Body of pancreas (tissue), 4 donors: ENCODE measurements around the gene WWOX. TPM values are rescaled to one million over a fixed set of nuclear protein-coding genes. Genes with fewer than 3 reads are reported as not detected.
A peak's percentile ranks its signal among the peaks of the same experiment; 100 is the strongest.

Experiments
- ATAC-seq: fragments of 150-250 bp; one replicate; pipeline ENCODE4 v1.9.1; 2016
- DNase-seq, 4 donors: peaks; one replicate each; pipeline ENCODE4 v3.0.0-alpha.2; 2019
- H3K27ac ChIP-seq, 4 donors: fragments of 200-600 bp; sonication (generic); 1 replicate in 3 of 4; 2 replicates in 1 of 4; pipeline versions ENCODE4 v1.5.1 to v1.6.1; 2016 to 2019; ENCODE audit warnings: mild to moderate bottlenecking in 1 of 4, mixed read lengths in 1 of 4, moderate library complexity in 1 of 4
- H3K27me3 ChIP-seq, 2 donors: fragments of 200-600 bp; sonication (generic); one replicate each; pipeline ENCODE4 v1.6.0; 2016; ENCODE audit warnings: mild to moderate bottlenecking in 1 of 2
- H3K36me3 ChIP-seq, 2 donors: fragments of 200-600 bp; sonication (generic); replicated peaks in 1 of 2; 2 replicates each; pipeline ENCODE4 v1.5.1; 2016; ENCODE audit warnings: low read depth in 2 of 2; ENCODE audit not compliant: insufficient read depth in 1 of 2
- H3K4me1 ChIP-seq: fragments of 200-600 bp; sonication (generic); one replicate; pipeline ENCODE4 v1.6.0; 2016
- H3K4me3 ChIP-seq, 2 donors: fragments of 200-600 bp; sonication (generic); 1 replicate in 1 of 2; 2 replicates in 1 of 2; pipeline ENCODE4 v1.5.1; 2016 to 2019
- H3K9me3 ChIP-seq, 3 donors: fragments of 200-600 bp; sonication (generic); 1 replicate in 2 of 3; 2 replicates in 1 of 3; pipeline ENCODE4 v1.5.1; 2016
- CTCF ChIP-seq, 7 experiments: fragments of 450-650 bp in 4 of 7; fragments of 200-600 bp in 3 of 7; sonication (generic) in 3 of 7; IDR thresholded peaks; one replicate each; pipeline ENCODE4 v1.5.1; 2016 to 2019; ENCODE audit warnings: antibody characterized with exemption in 7 of 7
- POLR2A ChIP-seq, 3 donors: fragments of 450-650 bp; IDR thresholded peaks; one replicate each; pipeline ENCODE4 v1.6.1; 2016; ENCODE audit warnings: antibody characterized with exemption in 3 of 3, mild to moderate bottlenecking in 2 of 3
- WGBS, 2 donors: methylation state at CpG; one replicate each; pipeline ENCODE4 v1.1.5; 2017; 5-methylcytosine and 5-hydroxymethylcytosine counted together
- intact Hi-C: fragments of 100-400 bp; cut with DNase I; formaldehyde crosslinking; loops from one replicate; pipeline ENCODE4 v1.15.1; 2023
- total RNA-seq, 2 donors: library from RNA; depleted of rRNA; stranded (reverse); fragments of >200 nt; gene quantifications; one replicate each; pipeline ENCODE4 v1.1.0, GENCODE V29; 2016

Gene WWOX
- total RNA-seq, 2 donors from 2014 or later = 52.7 to 67.2 TPM

DNA sequence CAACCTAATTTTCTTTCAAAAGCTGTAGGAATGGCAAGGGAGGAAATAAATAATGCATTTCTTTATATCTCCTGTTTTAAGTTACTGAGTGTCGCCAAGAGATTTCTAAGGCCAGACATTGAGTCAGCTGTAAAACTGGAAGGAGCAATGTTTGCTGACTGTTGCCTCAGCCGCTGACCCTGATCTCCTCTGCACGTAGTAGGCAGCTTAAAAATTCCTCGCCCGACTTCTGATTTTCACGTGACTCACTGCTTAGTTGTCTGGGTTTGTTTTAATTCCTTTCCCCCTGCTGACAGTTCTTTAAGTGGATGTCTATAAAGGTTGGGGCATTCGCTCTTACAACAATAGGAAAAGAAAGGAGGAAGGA lies 100.6 kb downstream of the WWOX start:
- Histone ChIP-seq H3K4me1 (peaks cover 19% of the 10 kb centered on the region), H3K9me3 (no peaks in the 10 kb centered on the region), H3K4me3 (no peak overlapping the region), H3K36me3 (no peaks in the 10 kb centered on the region), H3K27ac (peak overlapping the region in 1 of 4 donors; percentile 40), H3K27me3 (no peaks in the 10 kb centered on the region)
- TF ChIP-seq POLR2A (IDR thresholded peaks at IDR 0.05) = no peak
- TF ChIP-seq CTCF (IDR thresholded peaks at IDR 0.05) = no peak
- intact Hi-C loops = no loop called here
- 80 to 84% methylated on average over 7 of the region's 7 CpGs for WGBS, 2 donors
- no peak for ATAC-seq
- no peak for DNase-seq

DNA sequence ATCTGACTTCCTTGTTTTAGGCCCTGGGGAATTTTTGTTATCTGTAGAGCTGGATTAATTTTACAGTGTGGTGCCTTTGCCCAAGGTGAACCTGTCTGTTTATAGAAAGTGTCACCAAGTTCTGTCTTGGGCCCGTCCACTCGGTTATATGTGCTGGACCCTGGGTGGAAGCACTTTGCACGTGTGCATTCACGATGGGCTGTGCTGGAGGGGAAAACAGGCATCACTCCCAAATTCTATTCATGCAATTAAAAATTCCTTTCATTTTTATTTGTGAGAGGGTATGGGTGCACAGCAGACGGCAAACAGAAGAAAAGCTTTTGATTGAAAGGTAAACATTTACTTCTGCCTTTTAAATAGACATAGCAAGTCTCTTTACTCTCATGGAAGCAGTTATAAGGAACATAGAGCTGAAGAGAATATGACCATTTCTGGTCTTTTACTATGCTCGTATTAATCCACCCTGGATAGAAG lies 101.2 kb downstream of the WWOX start:
- DNase-seq (peak in 2 of 4 donors; percentile 5 to 8), ATAC-seq (no peak)
- Histone ChIP-seq H3K27me3 (no peaks in the 10 kb centered on the region), H3K27ac (peak overlapping the region in 1 of 4 donors; percentile 40), H3K4me1 (peaks cover 19% of the 10 kb centered on the region), H3K9me3 (no peaks in the 10 kb centered on the region), H3K36me3 (no peaks in the 10 kb centered on the region), H3K4me3 (no peak overlapping the region)
- intact Hi-C loops = no loop called here
- WGBS, 2 donors = 21 to 23% methylated on average over 6 of the region's 6 CpGs
- TF ChIP-seq CTCF (IDR thresholded peaks at IDR 0.05) (no peak), POLR2A (IDR thresholded peaks at IDR 0.05) (no peak)

DNA sequence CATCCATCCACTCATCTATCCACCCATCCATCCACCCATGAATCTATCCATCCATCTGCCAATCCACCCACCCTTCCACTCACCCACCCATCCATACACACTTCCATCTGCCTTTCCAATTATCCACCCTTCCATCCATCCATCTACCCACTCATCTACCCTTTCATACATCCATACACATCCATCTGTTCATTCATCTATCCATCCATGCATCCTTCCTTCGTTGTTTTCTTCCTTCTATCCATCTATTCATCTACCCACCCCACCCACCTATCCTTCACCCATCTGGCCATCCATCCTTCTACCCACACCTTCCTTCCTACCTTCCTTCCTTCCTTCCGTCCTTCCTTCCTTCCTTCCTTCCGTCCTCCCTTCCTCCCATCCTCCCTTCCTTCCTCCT lies 106.1 kb downstream of the WWOX start:
- Histone ChIP-seq H3K9me3 (no peaks in the 10 kb centered on the region), H3K27me3 (no peaks in the 10 kb centered on the region), H3K4me1 (peaks cover 7% of the 10 kb centered on the region), H3K36me3 (no peaks in the 10 kb centered on the region), H3K4me3 (no peak overlapping the region), H3K27ac (no peak overlapping the region)
- DNase-seq (no peak), ATAC-seq (no peak)
- 88 to 92% methylated on average over 3 of the region's 3 CpGs for WGBS, 2 donors
- no peak for TF ChIP-seq POLR2A (IDR thresholded peaks at IDR 0.05)
- TF ChIP-seq CTCF (IDR thresholded peaks at IDR 0.05) = no peak
- intact Hi-C loops = no loop called here

GRCh38 chr16:78206623-78207223 lies 107.3 kb downstream of the WWOX start:
- 17 to 20% methylated on average over 2 of the region's 2 CpGs for WGBS, 2 donors
- no peaks in the 10 kb centered on the region for H3K4me1 ChIP-seq
- no peak overlapping the region for H3K4me3 ChIP-seq
- no peak overlapping the region for H3K27ac ChIP-seq
- H3K27me3 ChIP-seq = no peaks in the 10 kb centered on the region
- ATAC-seq = no peak
- no peaks in the 10 kb centered on the region for H3K36me3 ChIP-seq
- no peaks in the 10 kb centered on the region for H3K9me3 ChIP-seq
- intact Hi-C loops = no loop called here
- TF ChIP-seq POLR2A (IDR thresholded peaks at IDR 0.05) (no peak), CTCF (IDR thresholded peaks at IDR 0.05) (no peak)
- DNase-seq = no peak
